Esophagus muscularis mucosa (tissue), 4 donors: ENCODE measurements around the gene TBPL1. TPM values are rescaled to one million over a fixed set of nuclear protein-coding genes. Genes with fewer than 3 reads are reported as not detected.

Experiments used
- DNase-seq: peaks from one replicate; pipeline ENCODE4 v3.0.0-alpha.2; 2017; ENCODE audit errors: extremely low spot score
- H3K27ac ChIP-seq, 4 donors: fragments of 200-600 bp; sonication (generic); replicated peaks in 1 of 4; 1 replicate in 3 of 4; 2 replicates in 1 of 4; pipeline ENCODE4 v1.5.1; 2016 to 2019; ENCODE audit warnings: mild to moderate bottlenecking in 1 of 4
- H3K27me3 ChIP-seq, 4 donors: fragments of 200-600 bp; sonication (generic); one replicate each; pipeline versions ENCODE4 v1.5.1 to v1.6.0; 2016 to 2019
- H3K36me3 ChIP-seq, 4 donors: fragments of 200-600 bp; sonication (generic); one replicate each; pipeline ENCODE4 v1.5.1; 2016 to 2019
- H3K4me1 ChIP-seq, 4 donors: fragments of 200-600 bp; sonication (generic); one replicate each; pipeline ENCODE4 v1.5.1; 2016 to 2019
- H3K4me3 ChIP-seq, 4 donors: fragments of 200-600 bp; sonication (generic); 1 replicate in 2 of 4; 2 replicates in 2 of 4; pipeline ENCODE4 v1.5.1; 2016 to 2019; ENCODE audit warnings: mild to moderate bottlenecking in 4 of 4, moderate library complexity in 1 of 4
- H3K9me3 ChIP-seq, 4 donors: fragments of 200-600 bp; sonication (generic); 1 replicate in 3 of 4; 2 replicates in 1 of 4; pipeline ENCODE4 v1.5.1; 2016 to 2019
- CTCF ChIP-seq, 3 experiments: fragments of 200-600 bp in 2 of 3; fragments of 450-650 bp in 1 of 3; sonication (generic) in 2 of 3; IDR thresholded peaks; one replicate each; pipeline ENCODE4 v1.5.1; 2017 to 2019; ENCODE audit warnings: antibody characterized with exemption in 3 of 3, mild to moderate bottlenecking in 2 of 3, moderate library complexity in 1 of 3
- EP300 ChIP-seq: sonication (generic); formaldehyde crosslinking; IDR thresholded peaks from one replicate; pipeline ENCODE4 v1.6.1; 2017; ENCODE audit warnings: antibody characterized with exemption
- POLR2A ChIP-seq: fragments of 450-650 bp; IDR thresholded peaks from one replicate; pipeline ENCODE4 v1.6.1; 2017; ENCODE audit warnings: antibody characterized with exemption, moderate library complexity, mild to moderate bottlenecking, low read depth
- POLR2AphosphoS5 ChIP-seq, 2 donors: sonication (generic); formaldehyde crosslinking; IDR thresholded peaks; one replicate each; pipeline ENCODE4 v1.6.1; 2017; ENCODE audit warnings: antibody characterized with exemption in 2 of 2
- WGBS: methylation state at CpG from one replicate; pipeline ENCODE4 v1.1.5; 2018; 5-methylcytosine and 5-hydroxymethylcytosine counted together
- intact Hi-C: fragments of 100-400 bp; cut with DNase I; formaldehyde crosslinking; loops from one replicate; pipeline ENCODE4 v1.15.1; 2023
- total RNA-seq, 4 donors: library from RNA; depleted of rRNA; stranded (reverse); fragments of >200 nt; gene quantifications; one replicate each; pipeline versions ENCODE4 v1.1.0 to v1.2.1, GENCODE V29; 2016

TBPL1 gene
- total RNA-seq, 4 donors from 2014 or later = 8.8 to 23.4 (median 17.8) TPM

- H3K4me1 ChIP-seq = peaks cover 19 to 63% (median 37%) of the 10 kb centered on the region in 4 donors
- peak overlapping the region in 1 of 4 donors; percentile 5 for H3K4me3 ChIP-seq
- H3K9me3 ChIP-seq = no peaks in the 10 kb centered on the region
- intact Hi-C loops = no loop called here
- WGBS = 25% methylated on average over 1 of the region's 1 CpG
- peaks cover 0 to 4% (median 0%) of the 10 kb centered on the region in 4 donors for H3K36me3 ChIP-seq
- H3K27me3 ChIP-seq = no peaks in the 10 kb centered on the region
- DNase-seq = no peak
- TF ChIP-seq EP300 (no peak), POLR2A (no peak), POLR2AphosphoS5 (IDR thresholded peaks at IDR 0.05) (no peak), CTCF (IDR thresholded peaks at IDR 0.05) (no peak)
- H3K27ac ChIP-seq = peak overlapping the region; percentile 62 to 80 (median 75)
These were observed 67.0 kb downstream of the TBPL1 start for GRCh38 chr6:134020071-134020470.

GRCh38 chr6:134020543-134020942 is 67.5 kb downstream of the TBPL1 start:
- H3K9me3 ChIP-seq = no peaks in the 10 kb centered on the region
- no peak for DNase-seq
- H3K4me1 ChIP-seq = peaks cover 19 to 58% (median 35%) of the 10 kb centered on the region in 4 donors
- peak overlapping the region in 1 of 4 donors; percentile 5 for H3K4me3 ChIP-seq
- H3K27me3 ChIP-seq = no peaks in the 10 kb centered on the region
- 40% methylated on average over 4 of the region's 4 CpGs for WGBS
- TF ChIP-seq POLR2A (no peak), POLR2AphosphoS5 (IDR thresholded peaks at IDR 0.05) (peak in 1 of 2 donors; percentile 25), EP300 (no peak), CTCF (IDR thresholded peaks at IDR 0.05) (peak in 1 of 3 experiments; percentile 18)
- intact Hi-C loops = no loop called here
- H3K36me3 ChIP-seq = peaks cover 0 to 4% (median 0%) of the 10 kb centered on the region in 4 donors
- H3K27ac ChIP-seq = peak overlapping the region; percentile 62 to 80 (median 75)

- no peaks in the 10 kb centered on the region for H3K9me3 ChIP-seq
- H3K4me1 ChIP-seq = peaks cover 19 to 54% (median 35%) of the 10 kb centered on the region in 4 donors
- WGBS = 30% methylated on average over 4 of the region's 4 CpGs
- TF ChIP-seq POLR2AphosphoS5 (IDR thresholded peaks at IDR 0.05) (no peak), EP300 (no peak), POLR2A (no peak), CTCF (IDR thresholded peaks at IDR 0.05) (no peak)
- peak overlapping the region; percentile 62 to 80 (median 75) for H3K27ac ChIP-seq
- peak overlapping the region in 1 of 4 donors; percentile 5 for H3K4me3 ChIP-seq
- intact Hi-C loops = no loop called here
- H3K27me3 ChIP-seq = no peaks in the 10 kb centered on the region
- no peak for DNase-seq
- peaks cover 0 to 4% (median 0%) of the 10 kb centered on the region in 4 donors for H3K36me3 ChIP-seq
These were observed 67.9 kb downstream of the TBPL1 start for GRCh38 chr6:134020968-134021367.

GRCh38 chr6:134021396-134022122 is 68.5 kb downstream of the TBPL1 start:
- Histone ChIP-seq H3K27ac (peak overlapping the region; percentile 62 to 80 (median 75)), H3K4me1 (peaks cover 19 to 56% (median 35%) of the 10 kb centered on the region in 4 donors), H3K9me3 (no peaks in the 10 kb centered on the region), H3K27me3 (no peaks in the 10 kb centered on the region), H3K4me3 (no peak overlapping the region), H3K36me3 (peaks cover 0 to 4% (median 0%) of the 10 kb centered on the region in 4 donors)
- TF ChIP-seq POLR2AphosphoS5 (IDR thresholded peaks at IDR 0.05) (no peak), EP300 (no peak), POLR2A (no peak), CTCF (IDR thresholded peaks at IDR 0.05) (no peak)
- 69% methylated on average over 5 of the region's 5 CpGs for WGBS
- intact Hi-C loops = no loop called here
- DNase-seq = no peak
